ENCODE data around the gene TTC24.

- TF ChIP-seq, protein P1, sequence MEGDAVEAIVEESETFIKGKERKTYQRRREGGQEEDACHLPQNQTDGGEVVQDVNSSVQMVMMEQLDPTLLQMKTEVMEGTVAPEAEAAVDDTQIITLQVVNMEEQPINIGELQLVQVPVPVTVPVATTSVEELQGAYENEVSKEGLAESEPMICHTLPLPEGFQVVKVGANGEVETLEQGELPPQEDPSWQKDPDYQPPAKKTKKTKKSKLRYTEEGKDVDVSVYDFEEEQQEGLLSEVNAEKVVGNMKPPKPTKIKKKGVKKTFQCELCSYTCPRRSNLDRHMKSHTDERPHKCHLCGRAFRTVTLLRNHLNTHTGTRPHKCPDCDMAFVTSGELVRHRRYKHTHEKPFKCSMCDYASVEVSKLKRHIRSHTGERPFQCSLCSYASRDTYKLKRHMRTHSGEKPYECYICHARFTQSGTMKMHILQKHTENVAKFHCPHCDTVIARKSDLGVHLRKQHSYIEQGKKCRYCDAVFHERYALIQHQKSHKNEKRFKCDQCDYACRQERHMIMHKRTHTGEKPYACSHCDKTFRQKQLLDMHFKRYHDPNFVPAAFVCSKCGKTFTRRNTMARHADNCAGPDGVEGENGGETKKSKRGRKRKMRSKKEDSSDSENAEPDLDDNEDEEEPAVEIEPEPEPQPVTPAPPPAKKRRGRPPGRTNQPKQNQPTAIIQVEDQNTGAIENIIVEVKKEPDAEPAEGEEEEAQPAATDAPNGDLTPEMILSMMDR (IDR thresholded peaks at IDR 0.05) = no peak
- no peak for TF ChIP-seq POLR2A (IDR thresholded peaks at IDR 0.05)
Measured at GRCh38 chr1:156591181-156591431, 11.6 kb downstream of the TTC24 start.

All from thyroid gland (tissue), 4 donors.